Endothelial cell of umbilical vein (primary cell): Measurements from ENCODE around the gene PLAC1. TPM values are rescaled to one million over a fixed set of nuclear protein-coding genes. Genes with fewer than 3 reads are reported as not detected.

Experiments used
- BruUV-seq: library from RNA; stranded (reverse); fragments of 400-500 nt; replicated peaks from 2 replicates; lab custom pipeline; 2021; lab: Mats Ljungman, UMichigan
- CTCF ChIA-PET: fragments of 300-600, 350-600 bp; sonication (Branson Sonifier 250); formaldehyde crosslinking; loops from one replicate; lab custom pipeline; 2021; ENCODE audit warnings: antibody characterized with exemption, inconsistent platforms; lab: Charles Lee
- POLR2A ChIA-PET: fragments of 300-600, 350-600 bp; sonication (Branson Sonifier 250); formaldehyde crosslinking; loops from one replicate; lab custom pipeline; 2021; ENCODE audit warnings: antibody characterized with exemption, inconsistent platforms; lab: Charles Lee
- DNase-seq: peaks from one replicate; pipeline ENCODE4 v3.0.0-alpha.2; 2011; ENCODE audit warnings: low read depth, low spot score
- FAIRE-seq: peaks from 2 replicates; lab custom pipeline; 2011; peaks lifted over from hg19 to GRCh38; lab: Jason Lieb, UNC
- H2AFZ ChIP-seq: 2 replicates; pipeline ENCODE4 v1.6.0; 2012; ENCODE audit warnings: low read depth, low read length, control low read depth, inconsistent platforms
- H3K27ac ChIP-seq: 2 replicates; pipeline ENCODE4 v1.5.1; 2011; ENCODE audit warnings: low read depth, mild to moderate bottlenecking, control low read depth, low read length, moderate library complexity; ENCODE audit not compliant: insufficient read depth
- H3K27me3 ChIP-seq, 2 experiments: 2 replicates each; pipeline versions ENCODE4 v1.6.0 to v1.6.1; 2011; ENCODE audit warnings: low read length in 2 of 2, mixed read lengths in 1 of 2; ENCODE audit not compliant: control insufficient read depth in 2 of 2, insufficient read depth in 2 of 2
- H3K36me3 ChIP-seq, 2 experiments: 2 replicates in 1 of 2; 3 replicates in 1 of 2; pipeline ENCODE4 v1.5.1; 2011; ENCODE audit warnings: low read length in 2 of 2, mild to moderate bottlenecking in 1 of 2, moderate library complexity in 1 of 2; ENCODE audit not compliant: control insufficient read depth in 2 of 2, insufficient read depth in 2 of 2; ENCODE audit errors: extremely low read depth in 1 of 2
- H3K4me1 ChIP-seq: 3 replicates; pipeline ENCODE4 v1.5.1; 2011; ENCODE audit warnings: mild to moderate bottlenecking, low read length; ENCODE audit not compliant: control insufficient read depth, insufficient read depth; ENCODE audit errors: extremely low read depth
- H3K4me2 ChIP-seq: 2 replicates; pipeline ENCODE4 v1.6.1; 2011; ENCODE audit warnings: low read length, control low read depth, mixed read lengths; ENCODE audit not compliant: insufficient read depth
- H3K4me3 ChIP-seq, 3 experiments: fragments of 200-600 bp in 1 of 3; sonication (generic), shearing (Covaris generic) in 1 of 3; replicated peaks in 1 of 3; 2 replicates each; pipeline ENCODE4 v1.5.1; 2011 to 2016; ENCODE audit warnings: control low read depth in 3 of 3, low read length in 3 of 3, mild to moderate bottlenecking in 2 of 3, inconsistent platforms in 1 of 3, low read depth in 1 of 3, moderate library complexity in 1 of 3; ENCODE audit not compliant: insufficient read depth in 1 of 3
- H3K79me2 ChIP-seq: 2 replicates; pipeline ENCODE4 v1.6.0; 2012; ENCODE audit warnings: low read length, inconsistent platforms; ENCODE audit not compliant: control insufficient read depth, insufficient read depth
- H3K9ac ChIP-seq: replicated peaks from 2 replicates; pipeline ENCODE3; 2011; ENCODE audit warnings: low read length, control low read depth; ENCODE audit not compliant: insufficient read depth; ENCODE audit errors: extremely low read depth
- H3K9me1 ChIP-seq: replicated peaks from 3 replicates; pipeline ENCODE4 v1.6.0; 2011; ENCODE audit warnings: mild to moderate bottlenecking, low read length; ENCODE audit not compliant: control insufficient read depth, insufficient read depth; ENCODE audit errors: extremely low read depth
- H3K9me3 ChIP-seq: replicated peaks from 2 replicates; pipeline ENCODE4 v1.5.1; 2012; ENCODE audit warnings: low read length, inconsistent platforms; ENCODE audit not compliant: control insufficient read depth, insufficient read depth
- H4K20me1 ChIP-seq: replicated peaks from 2 replicates; pipeline ENCODE3; 2011; ENCODE audit warnings: mild to moderate bottlenecking, low read length; ENCODE audit not compliant: control insufficient read depth, insufficient read depth; ENCODE audit errors: extremely low read depth
- EZH2 ChIP-seq: IDR thresholded peaks from 2 replicates; pipeline ENCODE4 v1.6.1; 2012; ENCODE audit warnings: borderline replicate concordance, low read depth, mild to moderate bottlenecking, moderate library complexity, low read length, inconsistent platforms; ENCODE audit not compliant: severe bottlenecking
- FOS ChIP-seq: IDR thresholded peaks from 2 replicates; pipeline ENCODE4 v1.6.1; 2011; ENCODE audit warnings: mild to moderate bottlenecking, low read length, moderate library complexity, borderline replicate concordance; ENCODE audit not compliant: insufficient read depth
- GATA2 ChIP-seq: IDR thresholded peaks from 2 replicates; pipeline ENCODE4 v1.7.0; 2011; ENCODE audit warnings: low read depth, mild to moderate bottlenecking, moderate library complexity, mixed read lengths, low read length; ENCODE audit not compliant: insufficient read length, insufficient read depth
- JUN ChIP-seq: IDR thresholded peaks from 2 replicates; pipeline ENCODE4 v1.6.1; 2011; ENCODE audit warnings: borderline replicate concordance, low read depth; ENCODE audit not compliant: insufficient read length, insufficient read depth
- MYC ChIP-seq: IDR thresholded peaks from one replicate; pipeline ENCODE4 v1.6.1; 2011; ENCODE audit warnings: mild to moderate bottlenecking, low read depth, low read length
- POLR2A ChIP-seq: IDR thresholded peaks from 2 replicates; pipeline ENCODE4 v1.6.1; 2012; ENCODE audit warnings: low read depth, mild to moderate bottlenecking, control low read depth, low read length
- POLR2AphosphoS5 ChIP-seq: IDR thresholded peaks from 2 replicates; pipeline ENCODE4 v1.6.1; 2012; ENCODE audit warnings: low read depth, mild to moderate bottlenecking, control low read depth, low read length, moderate library complexity; ENCODE audit not compliant: insufficient read depth
- dilution Hi-C: fragments of 300-500 bp; cut with MboI; formaldehyde crosslinking; loops from one replicate; pipeline ENCODE4 v1.15.0; 2019; ENCODE audit warnings: low sequenced_read_pairs; ENCODE audit not compliant: extremely low pct_ligation_motif_present
- intact Hi-C: fragments of 100-400 bp; cut with micrococcal nuclease; formaldehyde crosslinking; loops from one replicate; pipeline ENCODE4 v1.10.0; 2022
- polyA plus RNA-seq, 4 experiments: library from polyadenylated mRNA; depleted of rRNA in 3 of 4; stranded (reverse) in 3 of 4; unstranded in 1 of 4; fragments of >200 nt; gene quantifications; 2 replicates each; pipeline versions ENCODE4 v1.2.1 to v1.2.3, GENCODE V29; 2011 to 2012; ENCODE audit warnings: missing spikeins in 1 of 4
- total RNA-seq: library from RNA; stranded (reverse); gene quantifications from 2 replicates; pipeline ENCODE4 v1.2.3, GENCODE V29; 2021
- TF ChIP-seq, protein P1 (sequence below), 2 donors: IDR thresholded peaks; 1 replicate in 1 of 2; 2 replicates in 1 of 2; pipeline ENCODE4 v1.5.1; 2011; ENCODE audit warnings: low read length in 2 of 2, mild to moderate bottlenecking in 2 of 2, moderate library complexity in 2 of 2, control low read depth in 1 of 2, inconsistent platforms in 1 of 2, low read depth in 1 of 2; ENCODE audit not compliant: insufficient read depth in 1 of 2; ENCODE audit errors: extremely low read depth in 1 of 2
- TF ChIP-seq, protein P2 (sequence below): IDR thresholded peaks from 2 replicates; pipeline ENCODE4 v1.6.1; 2011; ENCODE audit not compliant: insufficient read depth, insufficient read length

The PLAC1 gene
- total and polyA plus RNA-seq, 2 donors (not counting 3 experiments of a cell fraction or from before 2014, with no cell fraction given): 0.58 to 2.4 TPM

GRCh38 chrX:134676436-134676835 lies 18.2 kb upstream of the PLAC1 start:
- dilution Hi-C loops (no loop called here), intact Hi-C loops (no loop called here)
- Histone ChIP-seq H3K4me3 (no peak overlapping the region), H3K4me2 (no peak overlapping the region), H3K9me1 (no peaks in the 10 kb centered on the region), H4K20me1 (no peaks in the 10 kb centered on the region), H3K9me3 (no peaks in the 10 kb centered on the region), H3K27ac (peak overlapping the region; percentile 12), H3K36me3 (no peaks in the 10 kb centered on the region), H3K79me2 (no peaks in the 10 kb centered on the region), H3K4me1 (peaks cover 14% of the 10 kb centered on the region), H2AFZ (no peak overlapping the region), H3K27me3 (no peaks in the 10 kb centered on the region), H3K9ac (no peak overlapping the region)
- CTCF ChIA-PET: no interaction called here
- BruUV-seq: no TSS peak
- POLR2A ChIA-PET: no interaction called here
- DNase-seq (peak; percentile 13), FAIRE-seq (peak; percentile 73)
- no peak for TF ChIP-seq POLR2A
- TF ChIP-seq, protein P1, sequence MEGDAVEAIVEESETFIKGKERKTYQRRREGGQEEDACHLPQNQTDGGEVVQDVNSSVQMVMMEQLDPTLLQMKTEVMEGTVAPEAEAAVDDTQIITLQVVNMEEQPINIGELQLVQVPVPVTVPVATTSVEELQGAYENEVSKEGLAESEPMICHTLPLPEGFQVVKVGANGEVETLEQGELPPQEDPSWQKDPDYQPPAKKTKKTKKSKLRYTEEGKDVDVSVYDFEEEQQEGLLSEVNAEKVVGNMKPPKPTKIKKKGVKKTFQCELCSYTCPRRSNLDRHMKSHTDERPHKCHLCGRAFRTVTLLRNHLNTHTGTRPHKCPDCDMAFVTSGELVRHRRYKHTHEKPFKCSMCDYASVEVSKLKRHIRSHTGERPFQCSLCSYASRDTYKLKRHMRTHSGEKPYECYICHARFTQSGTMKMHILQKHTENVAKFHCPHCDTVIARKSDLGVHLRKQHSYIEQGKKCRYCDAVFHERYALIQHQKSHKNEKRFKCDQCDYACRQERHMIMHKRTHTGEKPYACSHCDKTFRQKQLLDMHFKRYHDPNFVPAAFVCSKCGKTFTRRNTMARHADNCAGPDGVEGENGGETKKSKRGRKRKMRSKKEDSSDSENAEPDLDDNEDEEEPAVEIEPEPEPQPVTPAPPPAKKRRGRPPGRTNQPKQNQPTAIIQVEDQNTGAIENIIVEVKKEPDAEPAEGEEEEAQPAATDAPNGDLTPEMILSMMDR (IDR thresholded peaks at IDR 0.05; ENCODE audit: extremely low read depth in 1 of 2, insufficient read depth in 1 of 2, low read depth in 1 of 2, low read length in 2 of 2): no peak
- no peak for TF ChIP-seq POLR2AphosphoS5
- peak; percentile 40 for TF ChIP-seq JUN
- TF ChIP-seq GATA2: no peak
- peak; percentile 9 for TF ChIP-seq FOS
- TF ChIP-seq EZH2: no peak
- TF ChIP-seq, protein P2, sequence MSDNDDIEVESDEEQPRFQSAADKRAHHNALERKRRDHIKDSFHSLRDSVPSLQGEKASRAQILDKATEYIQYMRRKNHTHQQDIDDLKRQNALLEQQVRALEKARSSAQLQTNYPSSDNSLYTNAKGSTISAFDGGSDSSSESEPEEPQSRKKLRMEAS: no peak
- no peak for TF ChIP-seq MYC
